Colonic mucosa (tissue), 4 donors: ENCODE results near the gene DHCR24. TPM values are rescaled to one million over a fixed set of nuclear protein-coding genes. Genes with fewer than 3 reads are reported as not detected.

Experiments
- DNase-seq: peaks from one replicate; pipeline ENCODE4 v3.0.0-alpha.2; 2020
- H3K27ac ChIP-seq: fragments of 200-600 bp; one replicate; pipeline ENCODE4 v1.8.0; 2021
- H3K27me3 ChIP-seq: fragments of 200-600 bp; one replicate; pipeline ENCODE4 v1.8.0; 2021
- H3K36me3 ChIP-seq: fragments of 200-600 bp; one replicate; pipeline ENCODE4 v1.8.0; 2021
- H3K4me1 ChIP-seq: fragments of 200-600 bp; one replicate; pipeline ENCODE4 v1.8.0; 2021; ENCODE audit warnings: mild to moderate bottlenecking
- H3K4me3 ChIP-seq: fragments of 200-600 bp; one replicate; pipeline ENCODE4 v1.8.0; 2021
- H3K9ac ChIP-seq, 2 donors: one replicate each; pipeline ENCODE4 v1.7.0; 2013; ENCODE audit warnings: control low read depth in 2 of 2, low read depth in 2 of 2, low read length in 2 of 2
- H3K9me3 ChIP-seq: fragments of 200-600 bp; one replicate; pipeline ENCODE4 v1.8.0; 2021
- CTCF ChIP-seq: fragments of 200-600 bp; IDR thresholded peaks from one replicate; pipeline ENCODE4 v1.8.0; 2022; ENCODE audit warnings: antibody characterized with exemption, mild to moderate bottlenecking
- intact Hi-C: fragments of 100-400 bp; cut with DNase I; formaldehyde crosslinking; loops from one replicate; pipeline ENCODE4 v1.14.1; 2022
- total RNA-seq, 2 donors: library from RNA; stranded (reverse); fragmentation: NEBNext Ultra II Directional in 1 of 2; extraction: Animal tissue kit (Norgen Biotek cat#: 25700) in 1 of 2; gene quantifications; one replicate each; pipeline ENCODE4 v1.2.1, GENCODE V29; 2021
- donor health status: healthy.
- donor health status: DM: no; HTN: no; CAD: no.
- donor health status: DM: no; HTN: no; CAD: no.

Gene DHCR24
- total RNA-seq, 2 donors from 2014 or later, result 254 to 310 TPM

- Histone ChIP-seq H3K27ac (no peak overlapping the region), H3K9me3 (no peaks in the 10 kb centered on the region), H3K9ac (no peak overlapping the region), H3K4me3 (no peak overlapping the region), H3K4me1 (no peaks in the 10 kb centered on the region), H3K27me3 (no peaks in the 10 kb centered on the region), H3K36me3 (no peaks in the 10 kb centered on the region)
- TF ChIP-seq CTCF, result no peak
- DNase-seq, result no peak
- intact Hi-C loops, result no loop called here
Measured at GRCh38 chr1:54818461-54819194, 68.4 kb downstream of the DHCR24 start.

- Histone ChIP-seq H3K4me1 (no peaks in the 10 kb centered on the region), H3K4me3 (no peak overlapping the region), H3K27ac (no peak overlapping the region), H3K9ac (no peak overlapping the region), H3K36me3 (no peaks in the 10 kb centered on the region), H3K27me3 (no peaks in the 10 kb centered on the region), H3K9me3 (no peaks in the 10 kb centered on the region)
- no peak for DNase-seq
- intact Hi-C loops, result no loop called here
- no peak for TF ChIP-seq CTCF
Measured at GRCh38 chr1:54816951-54817350, 70.0 kb downstream of the DHCR24 start.

GRCh38 chr1:54816130-54816529 is 70.9 kb downstream of the DHCR24 start:
- no peak overlapping the region for H3K4me3 ChIP-seq
- H3K9ac ChIP-seq, result peak overlapping the region in 1 of 2 donors; percentile 21
- intact Hi-C loops, result no loop called here
- no peak for TF ChIP-seq CTCF
- H3K9me3 ChIP-seq, result no peaks in the 10 kb centered on the region
- H3K27ac ChIP-seq, result peak overlapping the region; percentile 42
- no peaks in the 10 kb centered on the region for H3K36me3 ChIP-seq
- no peaks in the 10 kb centered on the region for H3K27me3 ChIP-seq
- no peaks in the 10 kb centered on the region for H3K4me1 ChIP-seq
- no peak for DNase-seq

- Histone ChIP-seq H3K27me3 (no peaks in the 10 kb centered on the region), H3K4me3 (no peak overlapping the region), H3K4me1 (no peaks in the 10 kb centered on the region), H3K36me3 (no peaks in the 10 kb centered on the region), H3K27ac (peak overlapping the region; percentile 42), H3K9ac (peak overlapping the region in 1 of 2 donors; percentile 21), H3K9me3 (no peaks in the 10 kb centered on the region)
- peak; percentile 46 for DNase-seq
- no peak for TF ChIP-seq CTCF
- intact Hi-C loops, result no loop called here
Measured at GRCh38 chr1:54815086-54815876, 71.7 kb downstream of the DHCR24 start.

- intact Hi-C loops, result loop anchor here (5.0 kb wide), 2 partner anchors 142 to 317 kb away; no protein-coding TSS in a partner anchor
- H3K9me3 ChIP-seq, result no peaks in the 10 kb centered on the region
- H3K4me3 ChIP-seq, result no peak overlapping the region
- H3K9ac ChIP-seq, result peak overlapping the region in 1 of 2 donors; percentile 39
- no peak for TF ChIP-seq CTCF
- H3K36me3 ChIP-seq, result no peaks in the 10 kb centered on the region
- DNase-seq, result no peak
- H3K27me3 ChIP-seq, result no peaks in the 10 kb centered on the region
- peak overlapping the region; percentile 42 for H3K27ac ChIP-seq
- no peaks in the 10 kb centered on the region for H3K4me1 ChIP-seq
Measured at GRCh38 chr1:54814571-54814970, 72.4 kb downstream of the DHCR24 start.
